ENCODE measurements around the gene FOXL3.

The FOXL3 gene

DNA sequence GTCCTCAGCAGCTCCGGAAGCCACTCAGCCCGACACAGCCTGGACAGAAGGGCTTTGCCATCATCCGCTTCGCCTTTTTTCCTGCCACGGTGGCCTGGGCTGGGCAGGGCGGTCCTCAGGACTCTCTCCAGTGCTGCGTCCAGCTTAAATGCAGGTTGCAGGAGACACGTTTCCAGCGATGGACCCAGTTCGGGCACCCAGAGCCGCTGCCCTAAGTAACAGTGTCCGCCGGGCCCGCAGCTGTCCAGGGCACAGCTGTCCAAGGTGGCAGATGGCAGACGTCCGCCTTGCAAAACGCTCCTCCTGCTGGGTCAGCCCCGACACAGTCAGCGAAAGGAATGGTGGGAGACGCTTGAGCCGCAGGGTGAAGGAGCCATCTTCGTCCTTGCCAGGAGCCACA, 37.0 kb upstream of the FOXL3 start:
- TF ChIP-seq POLR2AphosphoS5 (IDR thresholded peaks at IDR 0.05; ENCODE audit: low read depth, low read length) (no peak), FOXP2 (optimal IDR thresholded peaks at IDR 0.05; ENCODE audit: borderline replicate concordance, extremely low read depth, extremely low read length, insufficient read depth) (no peak), TAF1 (IDR thresholded peaks at IDR 0.05; ENCODE audit: borderline replicate concordance, insufficient read depth, low read length) (no peak), SIN3A (IDR thresholded peaks at IDR 0.05; ENCODE audit: borderline replicate concordance, insufficient read depth, low read length) (no peak)
- TF ChIP-seq, protein P1, sequence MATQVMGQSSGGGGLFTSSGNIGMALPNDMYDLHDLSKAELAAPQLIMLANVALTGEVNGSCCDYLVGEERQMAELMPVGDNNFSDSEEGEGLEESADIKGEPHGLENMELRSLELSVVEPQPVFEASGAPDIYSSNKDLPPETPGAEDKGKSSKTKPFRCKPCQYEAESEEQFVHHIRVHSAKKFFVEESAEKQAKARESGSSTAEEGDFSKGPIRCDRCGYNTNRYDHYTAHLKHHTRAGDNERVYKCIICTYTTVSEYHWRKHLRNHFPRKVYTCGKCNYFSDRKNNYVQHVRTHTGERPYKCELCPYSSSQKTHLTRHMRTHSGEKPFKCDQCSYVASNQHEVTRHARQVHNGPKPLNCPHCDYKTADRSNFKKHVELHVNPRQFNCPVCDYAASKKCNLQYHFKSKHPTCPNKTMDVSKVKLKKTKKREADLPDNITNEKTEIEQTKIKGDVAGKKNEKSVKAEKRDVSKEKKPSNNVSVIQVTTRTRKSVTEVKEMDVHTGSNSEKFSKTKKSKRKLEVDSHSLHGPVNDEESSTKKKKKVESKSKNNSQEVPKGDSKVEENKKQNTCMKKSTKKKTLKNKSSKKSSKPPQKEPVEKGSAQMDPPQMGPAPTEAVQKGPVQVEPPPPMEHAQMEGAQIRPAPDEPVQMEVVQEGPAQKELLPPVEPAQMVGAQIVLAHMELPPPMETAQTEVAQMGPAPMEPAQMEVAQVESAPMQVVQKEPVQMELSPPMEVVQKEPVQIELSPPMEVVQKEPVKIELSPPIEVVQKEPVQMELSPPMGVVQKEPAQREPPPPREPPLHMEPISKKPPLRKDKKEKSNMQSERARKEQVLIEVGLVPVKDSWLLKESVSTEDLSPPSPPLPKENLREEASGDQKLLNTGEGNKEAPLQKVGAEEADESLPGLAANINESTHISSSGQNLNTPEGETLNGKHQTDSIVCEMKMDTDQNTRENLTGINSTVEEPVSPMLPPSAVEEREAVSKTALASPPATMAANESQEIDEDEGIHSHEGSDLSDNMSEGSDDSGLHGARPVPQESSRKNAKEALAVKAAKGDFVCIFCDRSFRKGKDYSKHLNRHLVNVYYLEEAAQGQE (IDR thresholded peaks at IDR 0.05; ENCODE audit: insufficient read depth in 1 of 2, low read depth in 2 of 2, low read length in 2 of 2), result no peak

DNA sequence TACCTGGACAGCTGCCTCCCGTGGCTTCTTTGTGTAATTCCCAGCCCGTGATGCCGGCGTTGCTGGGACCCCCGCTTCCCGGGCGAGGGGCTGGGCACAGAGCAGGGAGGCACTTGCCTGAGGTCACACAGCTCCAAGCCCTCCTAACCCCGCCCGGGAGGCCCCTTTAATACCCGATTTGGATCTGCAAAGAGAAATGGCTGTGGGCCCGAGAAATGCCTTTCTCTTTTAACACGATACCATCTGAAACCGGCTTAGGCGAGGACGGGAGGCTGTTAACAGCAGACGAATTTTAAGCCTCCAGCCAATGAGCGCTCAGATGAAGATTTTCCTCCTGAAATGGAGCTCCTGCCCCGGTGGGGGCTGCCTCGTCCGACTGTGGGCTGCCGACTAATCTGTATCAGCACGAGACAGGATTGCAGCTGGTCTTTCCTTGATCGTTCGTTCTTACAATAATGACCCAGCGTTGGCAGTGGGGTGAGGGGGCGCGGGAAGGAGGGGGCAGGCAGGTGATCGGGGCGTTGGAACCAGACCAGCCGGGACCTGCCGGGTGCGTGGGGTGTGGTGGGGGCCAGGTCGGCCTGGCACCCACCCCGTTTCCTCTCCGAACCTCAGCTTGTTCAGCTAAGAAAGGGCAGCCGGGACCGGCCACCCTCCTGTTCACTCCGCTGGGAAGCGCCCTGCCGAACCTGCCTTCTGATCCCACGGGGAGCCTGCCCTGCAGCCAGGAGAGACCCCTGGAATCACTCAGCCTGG, 36.2 kb upstream of the FOXL3 start:
- no peak for TF ChIP-seq POLR2AphosphoS5 (IDR thresholded peaks at IDR 0.05; ENCODE audit: low read depth, low read length)
- no peak for TF ChIP-seq SIN3A (IDR thresholded peaks at IDR 0.05; ENCODE audit: borderline replicate concordance, insufficient read depth, low read length)
- TF ChIP-seq TAF1 (IDR thresholded peaks at IDR 0.05; ENCODE audit: borderline replicate concordance, insufficient read depth, low read length), result no peak
- TF ChIP-seq FOXP2 (optimal IDR thresholded peaks at IDR 0.05; ENCODE audit: borderline replicate concordance, extremely low read depth, extremely low read length, insufficient read depth), result no peak
- TF ChIP-seq, protein P1 (IDR thresholded peaks at IDR 0.05; ENCODE audit: insufficient read depth in 1 of 2, low read depth in 2 of 2, low read length in 2 of 2), result no peak

DNA sequence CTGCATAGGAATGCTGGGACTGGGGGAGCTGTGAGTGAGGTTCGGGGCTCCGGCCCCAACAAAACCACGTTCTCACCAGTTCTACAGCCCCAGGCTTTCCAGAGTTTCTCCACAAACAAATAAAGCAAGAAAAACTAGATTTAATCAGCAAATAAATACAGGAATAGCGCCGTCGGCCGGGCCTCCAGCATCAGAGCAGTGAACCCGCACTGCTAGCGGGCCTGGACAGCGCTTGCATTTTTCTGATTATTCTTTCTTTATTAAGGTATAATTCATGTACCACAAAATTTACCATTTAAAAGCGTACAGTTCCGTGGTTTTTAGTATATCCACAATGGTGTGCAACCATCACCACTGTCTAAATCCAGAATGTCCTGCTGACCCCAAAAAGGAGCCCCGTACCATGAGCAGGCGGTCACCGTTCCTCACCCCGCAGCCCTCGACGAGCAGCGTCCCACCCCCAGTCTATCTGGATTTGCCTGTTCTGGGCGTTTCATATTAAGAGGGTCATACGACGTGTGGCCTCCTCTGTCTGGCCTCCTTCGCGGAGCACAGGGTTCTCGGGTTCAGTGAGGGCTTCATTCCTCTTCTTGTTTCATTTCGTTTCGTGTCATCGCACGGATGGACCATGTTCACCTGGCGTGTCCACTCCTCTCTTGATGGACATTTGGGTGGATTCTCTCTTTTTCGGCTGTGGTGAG, 35.5 kb upstream of the FOXL3 start:
- TF ChIP-seq POLR2AphosphoS5 (IDR thresholded peaks at IDR 0.05; ENCODE audit: low read depth, low read length) (no peak), TAF1 (IDR thresholded peaks at IDR 0.05; ENCODE audit: borderline replicate concordance, insufficient read depth, low read length) (no peak), FOXP2 (optimal IDR thresholded peaks at IDR 0.05; ENCODE audit: borderline replicate concordance, extremely low read depth, extremely low read length, insufficient read depth) (no peak), SIN3A (IDR thresholded peaks at IDR 0.05; ENCODE audit: borderline replicate concordance, insufficient read depth, low read length) (no peak)
- TF ChIP-seq, protein P1 (IDR thresholded peaks at IDR 0.05; ENCODE audit: insufficient read depth in 1 of 2, low read depth in 2 of 2, low read length in 2 of 2), result no peak

DNA sequence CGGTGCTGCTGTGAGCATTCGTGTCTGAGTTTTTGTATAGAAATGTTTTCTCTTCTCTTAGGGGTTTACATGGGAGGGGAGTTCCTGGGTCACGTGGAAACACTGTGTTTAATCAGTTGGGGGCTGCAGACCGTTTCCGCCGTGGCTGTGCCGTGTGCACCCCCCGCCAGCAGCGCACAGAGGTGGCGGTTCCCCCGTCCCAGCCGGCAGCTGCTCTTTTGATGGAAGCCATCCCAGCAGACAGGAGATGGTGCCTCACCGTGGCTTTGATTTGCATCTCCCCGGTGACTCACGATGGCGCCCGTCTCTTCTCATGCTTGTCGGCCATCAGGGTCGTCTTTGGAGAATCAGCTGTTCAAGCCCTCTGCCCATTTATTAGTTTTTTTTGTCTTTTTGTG, 34.9 kb upstream of the FOXL3 start:
- TF ChIP-seq POLR2AphosphoS5 (IDR thresholded peaks at IDR 0.05; ENCODE audit: low read depth, low read length) (no peak), SIN3A (IDR thresholded peaks at IDR 0.05; ENCODE audit: borderline replicate concordance, insufficient read depth, low read length) (no peak), FOXP2 (optimal IDR thresholded peaks at IDR 0.05; ENCODE audit: borderline replicate concordance, extremely low read depth, extremely low read length, insufficient read depth) (no peak), TAF1 (IDR thresholded peaks at IDR 0.05; ENCODE audit: borderline replicate concordance, insufficient read depth, low read length) (no peak)
- TF ChIP-seq, protein P1 (IDR thresholded peaks at IDR 0.05; ENCODE audit: insufficient read depth in 1 of 2, low read depth in 2 of 2, low read length in 2 of 2), result no peak
